ENCODE measurements around the gene GPR132.

The GPR132 gene

GRCh38 chr14:105102893-105103292 lies 37.7 kb upstream of the GPR132 start:
- Histone ChIP-seq H3K9ac (ENCODE audit: low read depth, low read length, poor library complexity, severe bottlenecking) (no peak overlapping the region), H3K9me3 (ENCODE audit: insufficient read depth, low read depth, low read length) (no peaks in the 10 kb centered on the region; the same call in 1 of the 2 replicates), H3K4me2 (ENCODE audit: low read depth, low read length, poor library complexity, severe bottlenecking) (no peak overlapping the region), H2AFZ (ENCODE audit: low read length) (no peak overlapping the region), H3K36me3 (ENCODE audit: insufficient read depth, low read length) (no peaks in the 10 kb centered on the region), H3K79me2 (ENCODE audit: insufficient read depth, low read length) (no peaks in the 10 kb centered on the region), H3K9me2 (replicated peaks; ENCODE audit: low read depth, low read length) (no peaks in the 10 kb centered on the region), H3K4me1 (ENCODE audit: insufficient read depth, low read length, poor library complexity, severe bottlenecking) (no peaks in the 10 kb centered on the region), H3K4me3 (ENCODE audit: low read length, poor library complexity, severe bottlenecking) (no peak overlapping the region), H4K20me1 (ENCODE audit: insufficient read depth, low read length, poor library complexity, severe bottlenecking) (no peaks in the 10 kb centered on the region), H3K27me3 (ENCODE audit: insufficient read depth, low read length, poor library complexity, severe bottlenecking) (peaks cover 9% of the 10 kb centered on the region), H3F3A (ENCODE audit: low read depth) (no peaks in the 10 kb centered on the region)
- no peak for TF ChIP-seq CTCF (conservative IDR thresholded peaks at IDR 0.05; ENCODE audit: low read length)
- no peak for TF ChIP-seq EZH2phosphoT487 (IDR thresholded peaks at IDR 0.05; ENCODE audit: borderline replicate concordance)

- Histone ChIP-seq H3K9me3 (ENCODE audit: insufficient read depth, low read depth, low read length) (no peaks in the 10 kb centered on the region; the same call in 1 of the 2 replicates), H3K9me2 (replicated peaks; ENCODE audit: low read depth, low read length) (no peaks in the 10 kb centered on the region), H3K79me2 (ENCODE audit: insufficient read depth, low read length) (no peaks in the 10 kb centered on the region), H3K36me3 (ENCODE audit: insufficient read depth, low read length) (no peaks in the 10 kb centered on the region), H4K20me1 (ENCODE audit: insufficient read depth, low read length, poor library complexity, severe bottlenecking) (no peaks in the 10 kb centered on the region), H3K4me3 (ENCODE audit: low read length, poor library complexity, severe bottlenecking) (no peak overlapping the region), H3K4me2 (ENCODE audit: low read depth, low read length, poor library complexity, severe bottlenecking) (no peak overlapping the region), H3K9ac (ENCODE audit: low read depth, low read length, poor library complexity, severe bottlenecking) (no peak overlapping the region), H3F3A (ENCODE audit: low read depth) (no peaks in the 10 kb centered on the region), H3K4me1 (ENCODE audit: insufficient read depth, low read length, poor library complexity, severe bottlenecking) (no peaks in the 10 kb centered on the region), H2AFZ (ENCODE audit: low read length) (no peak overlapping the region), H3K27me3 (ENCODE audit: insufficient read depth, low read length, poor library complexity, severe bottlenecking) (peaks cover 9% of the 10 kb centered on the region)
- no peak for TF ChIP-seq EZH2phosphoT487 (IDR thresholded peaks at IDR 0.05; ENCODE audit: borderline replicate concordance)
- TF ChIP-seq CTCF (conservative IDR thresholded peaks at IDR 0.05; ENCODE audit: low read length): no peak
Observed at GRCh38 chr14:105102361-105102870, 37.2 kb upstream of the GPR132 start.

GRCh38 chr14:105100910-105101309 lies 35.7 kb upstream of the GPR132 start:
- no peaks in the 10 kb centered on the region; the same call in 1 of the 2 replicates for H3K9me3 ChIP-seq (ENCODE audit: insufficient read depth, low read depth, low read length)
- H3K4me3 ChIP-seq (ENCODE audit: low read length, poor library complexity, severe bottlenecking): no peak overlapping the region
- no peaks in the 10 kb centered on the region for H3K36me3 ChIP-seq (ENCODE audit: insufficient read depth, low read length)
- H2AFZ ChIP-seq (ENCODE audit: low read length): no peak overlapping the region
- H3K79me2 ChIP-seq (ENCODE audit: insufficient read depth, low read length): no peaks in the 10 kb centered on the region
- H3K27me3 ChIP-seq (ENCODE audit: insufficient read depth, low read length, poor library complexity, severe bottlenecking): peaks cover 9% of the 10 kb centered on the region
- H3K4me2 ChIP-seq (ENCODE audit: low read depth, low read length, poor library complexity, severe bottlenecking): no peak overlapping the region
- no peak for TF ChIP-seq CTCF (conservative IDR thresholded peaks at IDR 0.05; ENCODE audit: low read length)
- TF ChIP-seq EZH2phosphoT487 (IDR thresholded peaks at IDR 0.05; ENCODE audit: borderline replicate concordance): no peak
- no peaks in the 10 kb centered on the region for H4K20me1 ChIP-seq (ENCODE audit: insufficient read depth, low read length, poor library complexity, severe bottlenecking)
- no peak overlapping the region for H3K9ac ChIP-seq (ENCODE audit: low read depth, low read length, poor library complexity, severe bottlenecking)
- no peaks in the 10 kb centered on the region for H3F3A ChIP-seq (ENCODE audit: low read depth)
- H3K9me2 ChIP-seq (replicated peaks; ENCODE audit: low read depth, low read length): no peaks in the 10 kb centered on the region
- no peaks in the 10 kb centered on the region for H3K4me1 ChIP-seq (ENCODE audit: insufficient read depth, low read length, poor library complexity, severe bottlenecking)
